Embryonic facial prominence (tissue), 1 donor: ENCODE measurements around the gene MPST.
"Not testable (repeated sequence)": the region's sequence is repeated elsewhere in the genome, so short reads cannot be mapped to it uniquely, and the experiment has no call there.

Experiments used
- DNase-seq: peaks from one replicate; pipeline ENCODE4 v3.0.0-alpha.2; 2016; ENCODE audit errors: extremely low spot score

The MPST gene

DNA sequence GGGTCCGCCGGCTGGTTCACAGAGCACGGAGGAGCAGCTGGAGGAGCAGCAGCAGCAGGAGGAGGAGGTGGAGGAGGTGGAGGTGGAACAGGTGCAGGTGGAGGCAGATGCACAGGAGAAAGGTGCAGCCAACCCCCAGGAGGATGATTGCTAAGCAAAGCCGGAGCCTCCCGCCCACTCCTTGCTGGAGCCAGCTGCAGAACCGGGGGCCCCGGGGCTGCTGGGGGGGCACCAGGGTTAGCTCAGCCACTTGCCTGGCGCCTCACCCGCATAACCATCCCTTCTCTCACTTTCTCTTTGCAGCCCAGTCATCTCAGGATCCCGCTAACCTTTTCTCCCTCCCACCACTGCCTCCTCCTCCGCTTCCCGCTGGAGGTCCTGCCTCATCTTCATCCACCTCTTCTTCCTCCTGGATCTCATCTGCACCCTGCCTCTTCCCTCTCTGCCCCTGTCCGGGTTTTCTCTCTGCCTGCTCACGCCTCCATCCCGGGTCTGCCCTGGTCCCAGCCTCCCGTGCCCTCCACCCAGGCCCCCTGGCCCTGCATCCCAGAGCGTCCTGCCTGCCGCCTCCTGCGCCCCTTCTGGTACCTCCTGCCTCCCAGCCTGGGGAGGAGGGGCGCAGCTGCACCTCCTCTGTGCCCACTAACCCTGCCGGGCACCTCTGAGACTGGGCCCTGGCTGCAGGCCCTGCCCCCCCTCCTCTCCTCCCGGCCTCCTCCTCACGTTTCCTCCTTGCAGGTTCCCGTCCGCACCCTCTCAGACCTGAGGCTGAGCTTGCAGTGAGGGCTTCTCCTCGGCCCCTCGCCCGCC is 41.5 kb downstream of the MPST start:
- DNase-seq = no peak

DNA sequence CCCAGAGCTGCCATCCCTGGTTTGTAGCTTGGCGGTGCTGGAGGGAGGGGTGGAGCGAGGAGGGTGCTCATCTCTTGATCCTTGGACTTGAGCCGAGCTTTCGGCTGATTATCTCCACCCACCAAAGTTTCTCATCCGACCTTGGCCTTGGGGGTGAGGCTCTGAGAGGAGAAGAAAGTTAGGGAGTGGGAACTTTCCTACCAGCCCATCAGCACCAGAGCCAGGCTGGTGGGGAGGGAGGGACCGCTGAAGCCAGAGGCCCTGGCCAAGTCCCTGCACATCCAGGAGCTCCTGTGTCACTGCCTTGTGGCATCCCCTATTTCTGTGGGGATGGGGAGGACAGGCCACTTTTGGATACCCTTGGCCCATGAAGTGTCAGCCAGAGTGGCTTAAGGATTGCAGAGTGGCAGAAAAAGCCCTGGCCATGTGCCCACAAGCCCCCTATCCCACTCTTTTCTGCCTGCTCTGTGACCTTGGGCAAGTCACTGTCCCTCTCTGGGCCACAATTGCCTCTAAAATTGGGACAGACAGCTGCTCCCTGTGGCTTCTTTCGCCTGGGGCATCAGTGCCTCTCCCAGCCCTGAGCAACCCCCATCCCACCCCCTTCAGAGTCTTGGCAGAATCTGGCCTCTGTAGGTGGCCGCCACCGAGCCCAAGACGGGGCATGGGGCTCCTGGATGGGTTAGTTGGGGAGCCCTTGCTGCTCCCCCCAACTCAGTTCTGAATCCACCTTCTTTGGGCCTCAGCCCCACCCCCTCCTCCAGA is 42.3 kb downstream of the MPST start:
- DNase-seq = no peak

DNA sequence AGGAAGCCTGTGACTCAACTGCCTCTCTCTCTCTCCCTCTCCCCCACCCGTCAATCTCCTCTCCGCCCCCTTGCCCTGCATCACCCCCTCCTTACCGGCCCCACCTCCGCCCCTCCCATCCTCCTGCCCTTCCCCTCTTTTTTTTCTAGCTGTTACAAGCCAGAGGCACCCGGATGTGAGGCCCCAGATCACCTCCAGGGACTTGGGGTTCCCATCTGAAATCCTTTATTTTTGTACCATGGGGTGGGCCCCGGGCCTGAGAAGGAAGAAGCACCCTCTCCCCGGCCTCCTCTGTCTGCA is 42.8 kb downstream of the MPST start:
- DNase-seq = no peak

GRCh38 chr22:37062702-37063381 is 43.3 kb downstream of the MPST start:
- DNase-seq = no peak

GRCh38 chr22:37063431-37064420 is 44.2 kb downstream of the MPST start:
- no peak for DNase-seq

DNA sequence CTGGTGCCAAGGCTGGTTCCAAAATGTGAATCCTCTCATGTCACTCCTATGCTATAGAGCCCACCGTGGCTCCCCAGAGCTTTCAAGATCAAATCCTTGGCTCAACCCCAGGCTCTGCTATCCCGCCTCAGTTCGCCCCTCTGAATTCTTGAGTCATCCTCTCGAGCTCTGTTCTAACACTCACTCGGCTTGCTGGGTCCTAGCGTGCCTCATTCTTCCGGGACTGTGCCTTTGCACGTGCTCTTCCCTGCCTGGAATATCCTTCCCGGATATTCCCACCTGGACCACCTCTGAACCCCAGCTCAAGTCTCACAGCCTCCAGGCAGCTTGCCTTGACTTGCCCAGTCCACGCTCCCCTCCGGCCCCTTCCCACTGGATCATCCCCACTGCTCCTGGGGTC is 45.0 kb downstream of the MPST start:
- DNase-seq = no peak

DNA sequence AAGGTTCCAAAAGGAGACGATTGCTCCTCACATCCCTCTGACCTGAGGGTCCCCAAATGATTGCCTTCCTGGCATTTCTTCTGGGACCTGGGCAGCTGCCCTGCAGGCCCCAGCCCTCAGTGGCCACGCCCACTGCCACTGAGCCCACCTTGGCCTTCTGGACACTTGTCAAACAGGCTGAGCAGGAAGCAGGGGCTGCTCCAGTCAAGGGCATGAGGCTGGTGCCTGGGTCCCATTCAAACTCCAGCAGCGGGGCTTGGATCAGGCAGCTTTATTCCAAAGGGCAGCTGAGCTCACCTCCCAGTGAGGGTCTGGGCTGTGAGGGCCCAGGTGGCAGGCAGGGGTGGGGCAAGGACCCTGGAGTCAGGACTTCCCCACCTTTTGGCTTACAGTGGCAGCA is 45.6 kb downstream of the MPST start:
- DNase-seq = no peak

DNA sequence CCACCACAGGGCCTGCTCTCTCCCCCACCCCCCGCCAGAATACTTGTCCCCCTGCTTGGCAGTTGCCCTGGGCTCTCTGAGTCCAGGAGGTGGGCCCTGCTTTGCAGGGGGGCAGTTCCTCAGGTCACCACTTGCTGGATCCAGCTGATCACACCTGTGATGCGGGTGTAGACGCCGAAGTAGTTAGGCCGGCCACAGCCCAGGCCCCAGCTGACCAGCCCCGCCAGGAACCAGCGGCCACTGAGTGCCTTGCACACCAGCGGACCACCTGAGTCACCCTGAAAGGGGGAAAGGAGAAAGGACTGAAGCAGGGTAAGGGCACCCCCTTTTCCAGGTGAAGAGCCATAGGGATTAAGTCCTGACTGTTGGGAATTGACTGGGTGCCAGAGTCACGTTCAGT is 46.4 kb downstream of the MPST start:
- DNase-seq = no peak

GRCh38 chr22:37067428-37067827 is 47.9 kb downstream of the MPST start:
- no peak for DNase-seq

GRCh38 chr22:37068859-37069258 is 49.3 kb downstream of the MPST start:
- no peak for DNase-seq

DNA sequence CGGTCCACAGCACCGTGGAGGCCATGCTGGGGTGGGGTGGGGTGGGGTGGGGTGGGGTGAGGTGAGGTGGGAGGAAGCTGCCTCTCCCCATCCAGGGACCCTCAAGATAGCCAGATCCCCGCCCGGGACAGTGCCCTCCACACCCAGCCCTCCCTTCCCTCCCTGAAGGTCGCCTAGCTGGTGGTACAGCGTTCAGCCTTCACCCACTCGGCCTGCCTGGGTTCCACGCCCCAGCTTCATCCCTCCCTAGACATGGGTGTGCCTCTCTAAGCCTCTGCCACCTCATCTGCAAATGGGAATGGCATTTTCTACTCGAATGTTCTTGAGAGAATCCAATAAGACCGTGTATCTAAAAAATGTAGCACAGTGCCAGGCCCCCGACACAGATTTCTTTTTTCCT is 49.8 kb downstream of the MPST start:
- no peak for DNase-seq

DNA sequence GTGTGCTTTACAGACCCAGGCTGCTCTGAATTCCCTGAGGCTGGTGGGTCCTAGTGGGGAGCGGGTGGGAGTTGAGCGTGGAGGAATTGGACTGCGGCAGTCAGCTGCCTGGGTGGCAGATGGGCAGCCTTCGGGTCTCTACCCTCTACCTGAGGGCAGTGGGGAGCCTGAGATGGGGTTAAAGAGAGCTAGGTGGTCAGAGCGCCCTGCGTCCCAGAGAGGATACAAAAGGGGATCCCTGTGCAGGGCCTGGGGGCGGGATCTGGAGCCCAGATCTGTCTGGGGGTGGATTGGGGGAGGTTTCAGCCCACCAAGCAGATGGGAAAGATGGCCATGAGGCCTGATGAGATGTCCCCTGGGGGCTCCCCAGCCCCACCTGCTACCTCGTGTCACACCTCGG is 50.2 kb downstream of the MPST start:
- DNase-seq = no peak

DNA sequence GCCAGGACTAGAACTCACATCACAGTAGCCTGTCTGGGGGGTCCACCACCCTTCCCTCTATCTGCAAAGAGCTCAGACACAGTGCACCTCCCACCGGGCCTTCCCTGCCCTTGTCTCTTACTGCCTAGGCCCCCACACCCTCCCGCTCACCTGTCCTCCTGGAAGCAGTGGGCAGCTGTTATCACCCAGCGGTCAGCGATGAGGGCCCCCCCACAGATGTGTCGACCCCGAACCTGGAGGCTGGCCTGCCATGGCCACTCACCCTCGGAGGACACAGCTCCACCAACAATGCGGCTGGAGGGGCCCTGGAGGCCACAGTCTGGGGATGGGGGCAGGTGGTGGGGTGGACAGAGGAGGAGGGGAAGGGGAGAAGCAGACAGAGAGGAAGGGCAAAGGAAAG is 50.8 kb downstream of the MPST start:
- DNase-seq = no peak

- no peak for DNase-seq
These were observed 51.2 kb downstream of the MPST start for GRCh38 chr22:37070744-37071143.

- DNase-seq = not testable (repeated sequence)
These were observed 52.5 kb downstream of the MPST start for GRCh38 chr22:37071850-37072592.

- DNase-seq = no peak
These were observed 53.1 kb downstream of the MPST start for GRCh38 chr22:37072673-37073072.

DNA sequence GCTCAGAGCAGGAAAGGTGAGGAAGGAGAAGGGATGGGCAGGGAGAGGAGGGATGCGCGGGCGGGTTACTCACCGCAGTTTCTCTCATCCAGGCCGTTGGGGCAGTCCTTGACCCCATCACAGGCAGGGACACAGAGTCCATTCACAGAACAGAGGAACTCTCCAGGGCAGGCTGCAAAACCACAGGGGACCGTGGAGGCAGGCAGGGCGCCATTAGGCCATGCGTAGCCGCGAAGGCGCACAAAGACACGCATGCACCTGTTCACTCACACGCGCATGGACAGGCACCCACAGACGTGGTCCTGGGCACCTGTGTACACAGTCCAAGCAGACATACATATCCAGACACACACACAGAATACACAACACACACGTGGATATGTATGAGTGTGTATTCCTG is 55.0 kb downstream of the MPST start:
- DNase-seq = no peak

GRCh38 chr22:37075046-37075445 is 55.5 kb downstream of the MPST start:
- DNase-seq = no peak

DNA sequence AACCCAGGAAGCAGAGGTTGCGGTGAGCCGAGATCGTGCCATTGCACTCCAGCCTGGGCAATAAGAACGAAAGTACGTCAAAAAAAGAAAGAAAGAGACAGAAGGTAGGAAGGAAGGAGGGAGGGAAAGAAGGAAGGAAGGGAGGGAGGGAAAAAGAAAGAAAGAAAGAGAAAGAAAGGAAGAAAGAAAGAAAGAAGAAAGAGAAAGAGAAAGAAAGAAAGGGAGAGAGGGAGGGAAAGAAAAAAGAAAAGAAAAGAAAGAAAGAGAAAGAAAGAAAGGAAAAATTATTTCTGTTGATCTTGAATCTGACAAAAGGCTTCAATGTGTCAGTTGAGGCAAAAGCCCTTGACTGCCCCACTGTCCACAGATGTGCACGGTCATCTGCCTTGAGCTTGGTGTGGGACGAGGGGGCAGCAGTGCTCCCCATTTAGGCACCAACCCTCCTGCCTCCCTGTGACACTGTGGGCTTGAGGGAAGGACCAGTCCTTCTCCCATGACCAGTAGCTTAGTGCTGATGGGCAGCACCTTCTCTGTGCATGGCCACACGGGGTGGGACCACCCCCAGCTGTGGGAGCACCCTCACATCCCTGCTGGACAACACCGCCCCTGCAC is 56.4 kb downstream of the MPST start:
- no peak for DNase-seq

GRCh38 chr22:37077802-37078448 is 58.4 kb downstream of the MPST start:
- DNase-seq = no peak
